Stimulated activated CD4-positive, alpha-beta T cell treated with anti-CD3 and anti-CD28 coated beads, Interleukin-4, amount 100 ng/mL, for 4 hours (primary cell): ENCODE results near the gene SEMA5B.

Experiments used
- DNase-seq, 2 experiments: peaks; one replicate each; pipeline ENCODE4 v3.0.0-alpha.2; 2020

The SEMA5B gene

GRCh38 chr3:122890720-122891220 lies 136.8 kb downstream of the SEMA5B start:
- no peak for DNase-seq

GRCh38 chr3:122890077-122890719 lies 137.4 kb downstream of the SEMA5B start:
- no peak for DNase-seq

- DNase-seq, result no peak
Measured at GRCh38 chr3:122886946-122887345, 140.6 kb downstream of the SEMA5B start.

- DNase-seq, result no peak
Measured at GRCh38 chr3:122886251-122886650, 141.3 kb downstream of the SEMA5B start.

GRCh38 chr3:122882361-122882947 lies 145.1 kb downstream of the SEMA5B start:
- no peak for DNase-seq

GRCh38 chr3:122880624-122881023 lies 146.9 kb downstream of the SEMA5B start:
- no peak for DNase-seq

- no peak for DNase-seq
Measured at GRCh38 chr3:122880173-122880572, 147.4 kb downstream of the SEMA5B start.

- no peak for DNase-seq
Measured at GRCh38 chr3:122875547-122876127, 151.9 kb downstream of the SEMA5B start.

GRCh38 chr3:122873741-122874515 lies 153.6 kb downstream of the SEMA5B start:
- DNase-seq, result no peak

GRCh38 chr3:122868322-122868721 lies 159.2 kb downstream of the SEMA5B start:
- DNase-seq, result no peak

- DNase-seq, result no peak
Measured at GRCh38 chr3:122864498-122864897, 163.1 kb downstream of the SEMA5B start.

GRCh38 chr3:122862381-122862780 lies 165.2 kb downstream of the SEMA5B start:
- DNase-seq, result no peak
